HEK293 (cell line): ENCODE data around the gene EIF4E3.

ENCODE experiments used
- EGR2 ChIP-seq: fragments of 450-650 bp; formaldehyde crosslinking; IDR thresholded peaks from 2 replicates; pipeline ENCODE4 v1.5.1; 2016; ENCODE audit warnings: low read depth, missing biosample characterization, missing genetic modification characterization
- GFI1B ChIP-seq: fragments of 450-650 bp; formaldehyde crosslinking; IDR thresholded peaks from 2 replicates; pipeline ENCODE4 v1.5.1; 2016; ENCODE audit warnings: missing biosample characterization, missing genetic modification characterization
- GLI2 ChIP-seq: fragments of 450-650 bp; formaldehyde crosslinking; IDR thresholded peaks from 2 replicates; pipeline ENCODE4; 2017; ENCODE audit warnings: missing biosample characterization, missing genetic modification characterization, low read depth, borderline replicate concordance
- ZBTB8A ChIP-seq: fragments of 450-650 bp; formaldehyde crosslinking; IDR thresholded peaks from 2 replicates; pipeline ENCODE4 v1.5.1; 2016; ENCODE audit warnings: missing biosample characterization, missing genetic modification characterization
- ZFHX2 ChIP-seq: fragments of 450-650 bp; formaldehyde crosslinking; conservative IDR thresholded peaks from 2 replicates; pipeline ENCODE4 v1.5.1; 2016; ENCODE audit warnings: missing biosample characterization, missing genetic modification characterization
- ZNF132 ChIP-seq: fragments of 450-650 bp; formaldehyde crosslinking; IDR thresholded peaks from 2 replicates; pipeline ENCODE4 v1.5.1; 2017; ENCODE audit warnings: missing biosample characterization, missing genetic modification characterization, borderline replicate concordance
- ZNF19 ChIP-seq: fragments of 450-650 bp; formaldehyde crosslinking; IDR thresholded peaks from 2 replicates; pipeline ENCODE4; 2016; ENCODE audit warnings: missing biosample characterization, missing genetic modification characterization, low read depth
- ZNF2 ChIP-seq: fragments of 450-650 bp; formaldehyde crosslinking; IDR thresholded peaks from 2 replicates; pipeline ENCODE4 v1.5.1; 2016; ENCODE audit warnings: missing biosample characterization, missing genetic modification characterization
- ZNF24 ChIP-seq: fragments of 450-650 bp; formaldehyde crosslinking; IDR thresholded peaks from 2 replicates; pipeline ENCODE4 v1.5.1; 2016; ENCODE audit warnings: missing biosample characterization, missing genetic modification characterization
- ZNF335 ChIP-seq: fragments of 450-650 bp; formaldehyde crosslinking; conservative IDR thresholded peaks from 2 replicates; pipeline ENCODE4 v1.5.1; 2016; ENCODE audit warnings: missing biosample characterization, missing genetic modification characterization
- ZNF391 ChIP-seq: fragments of 450-650 bp; formaldehyde crosslinking; IDR thresholded peaks from 2 replicates; pipeline ENCODE4 v1.5.1; 2016; ENCODE audit warnings: low read depth, missing biosample characterization, missing genetic modification characterization, borderline replicate concordance
- ZNF514 ChIP-seq: fragments of 450-650 bp; formaldehyde crosslinking; IDR thresholded peaks from 2 replicates; pipeline ENCODE4 v1.5.1; 2016; ENCODE audit warnings: missing biosample characterization, missing genetic modification characterization
- ZNF558 ChIP-seq: fragments of 450-650 bp; formaldehyde crosslinking; IDR thresholded peaks from 2 replicates; pipeline ENCODE4 v1.5.1; 2016; ENCODE audit warnings: missing biosample characterization, missing genetic modification characterization
- ZNF621 ChIP-seq: fragments of 450-650 bp; formaldehyde crosslinking; IDR thresholded peaks from 2 replicates; pipeline ENCODE4 v1.5.1; 2017; ENCODE audit warnings: missing biosample characterization, missing genetic modification characterization
- ZNF624 ChIP-seq: fragments of 450-650 bp; formaldehyde crosslinking; IDR thresholded peaks from 2 replicates; pipeline ENCODE4 v1.5.1; 2017; ENCODE audit warnings: missing biosample characterization, missing genetic modification characterization
- ZNF664 ChIP-seq: fragments of 450-650 bp; formaldehyde crosslinking; IDR thresholded peaks from 2 replicates; pipeline ENCODE4 v1.5.1; 2016; ENCODE audit warnings: missing biosample characterization, missing genetic modification characterization
- ZNF776 ChIP-seq: fragments of 450-650 bp; formaldehyde crosslinking; IDR thresholded peaks from 2 replicates; pipeline ENCODE4 v1.5.0; 2017; ENCODE audit warnings: missing biosample characterization, missing genetic modification characterization, borderline replicate concordance
- ZSCAN30 ChIP-seq: fragments of 450-650 bp; IDR thresholded peaks from 2 replicates; pipeline ENCODE4 v1.5.1; 2018; ENCODE audit warnings: missing biosample characterization, mild to moderate bottlenecking, missing genetic modification characterization, moderate library complexity
- TF ChIP-seq, protein P1 (sequence below): fragments of 450-650 bp; formaldehyde crosslinking; IDR thresholded peaks from 2 replicates; pipeline ENCODE4 v1.5.1; 2016; ENCODE audit warnings: missing biosample characterization, missing genetic modification characterization
- TF ChIP-seq, protein P2 (sequence below): fragments of 450-650 bp; formaldehyde crosslinking; IDR thresholded peaks from 2 replicates; pipeline ENCODE4 v1.5.1; 2017; ENCODE audit warnings: missing biosample characterization, missing genetic modification characterization
- TF ChIP-seq, protein P3 (sequence below): fragments of 450-650 bp; formaldehyde crosslinking; IDR thresholded peaks from 2 replicates; pipeline ENCODE4 v1.5.1; 2016; ENCODE audit warnings: missing biosample characterization, missing genetic modification characterization
- TF ChIP-seq, protein P4 (sequence below): fragments of 450-650 bp; formaldehyde crosslinking; IDR thresholded peaks from 2 replicates; pipeline ENCODE4 v1.5.1; 2016; ENCODE audit warnings: missing biosample characterization, missing genetic modification characterization
- TF ChIP-seq, protein P5 (sequence below): fragments of 450-650 bp; formaldehyde crosslinking; IDR thresholded peaks from 2 replicates; pipeline ENCODE4 v1.5.1; 2016; ENCODE audit warnings: missing biosample characterization, missing genetic modification characterization
- TF ChIP-seq, protein P6 (sequence below): fragments of 450-650 bp; formaldehyde crosslinking; IDR thresholded peaks from 2 replicates; pipeline ENCODE4 v1.5.1; 2016; ENCODE audit warnings: missing biosample characterization, missing genetic modification characterization
- TF ChIP-seq, protein P7 (sequence below): fragments of 450-650 bp; IDR thresholded peaks from 2 replicates; pipeline ENCODE4 v1.5.1; 2018; ENCODE audit warnings: missing biosample characterization, mild to moderate bottlenecking, missing genetic modification characterization

Gene EIF4E3

DNA sequence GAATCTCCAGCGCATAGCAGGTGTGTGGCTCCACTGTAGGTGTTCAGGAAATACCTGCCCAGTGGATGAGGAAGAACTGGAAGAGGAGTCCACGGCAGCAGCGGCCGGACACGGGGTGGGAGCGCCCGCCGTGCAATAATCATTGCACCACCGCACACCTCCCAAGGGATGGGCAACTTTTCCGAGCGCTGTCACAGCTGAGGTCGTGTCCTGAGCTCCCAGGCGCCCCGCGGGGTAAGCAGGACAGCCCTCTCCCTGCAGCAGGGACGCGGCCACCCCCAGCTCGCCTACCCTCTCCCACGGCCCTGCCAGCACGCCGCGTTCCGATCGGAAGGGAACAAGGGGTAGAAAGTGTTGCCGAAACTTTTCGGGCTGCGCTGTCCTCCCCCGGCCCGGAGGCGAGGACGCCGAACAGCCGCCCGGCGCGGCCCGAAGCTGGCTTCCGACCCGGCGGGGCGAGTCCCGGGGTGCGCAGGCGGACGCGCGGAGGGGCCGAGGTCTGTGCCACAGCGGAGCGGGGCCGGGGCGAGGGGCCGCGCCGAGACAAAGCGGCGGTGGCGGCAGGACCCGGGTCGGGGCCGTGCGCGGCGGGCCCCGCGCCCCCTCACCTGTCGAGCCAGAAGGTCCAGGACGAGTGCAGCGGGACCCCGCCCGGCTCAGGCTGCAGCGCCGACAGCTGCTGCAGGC lies 475 bp downstream of the EIF4E3 start (continued):
- TF ChIP-seq GFI1B (tag by site-specific recombination) = no peak
- TF ChIP-seq ZNF335 (tag by site-specific recombination) = peak; percentile 91
- no peak for TF ChIP-seq ZNF391 (tag by site-specific recombination)
- TF ChIP-seq ZBTB8A (tag by site-specific recombination) = 0 out of 2 replicates have a peak, but pooled peaks have one; percentile 34
- no peak for TF ChIP-seq ZNF514
- TF ChIP-seq ZNF776 (tag by site-specific recombination) = no peak
- TF ChIP-seq EGR2 (tag by site-specific recombination) = peak; percentile 41; the same call in 1 of the 2 replicates
- TF ChIP-seq ZNF24 (tag by site-specific recombination) = no peak
- TF ChIP-seq, protein P1, sequence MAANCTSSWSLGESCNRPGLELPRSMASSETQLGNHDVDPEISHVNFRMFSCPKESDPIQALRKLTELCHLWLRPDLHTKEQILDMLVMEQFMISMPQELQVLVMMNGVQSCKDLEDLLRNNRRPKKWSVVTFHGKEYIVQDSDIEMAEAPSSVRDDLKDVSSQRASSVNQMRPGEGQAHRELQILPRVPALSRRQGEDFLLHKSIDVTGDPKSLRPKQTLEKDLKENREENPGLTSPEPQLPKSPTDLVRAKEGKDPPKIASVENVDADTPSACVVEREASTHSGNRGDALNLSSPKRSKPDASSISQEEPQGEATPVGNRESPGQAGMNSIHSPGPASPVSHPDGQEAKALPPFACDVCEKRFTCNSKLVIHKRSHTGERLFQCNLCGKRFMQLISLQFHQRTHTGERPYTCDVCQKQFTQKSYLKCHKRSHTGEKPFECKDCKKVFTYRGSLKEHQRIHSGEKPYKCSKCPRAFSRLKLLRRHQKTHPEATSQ (tag by site-specific recombination) = no peak
- no peak for TF ChIP-seq ZNF621 (tag by site-specific recombination)
- TF ChIP-seq ZNF132 (tag by site-specific recombination) = no peak
- TF ChIP-seq GLI2 = no peak
- TF ChIP-seq, protein P2, sequence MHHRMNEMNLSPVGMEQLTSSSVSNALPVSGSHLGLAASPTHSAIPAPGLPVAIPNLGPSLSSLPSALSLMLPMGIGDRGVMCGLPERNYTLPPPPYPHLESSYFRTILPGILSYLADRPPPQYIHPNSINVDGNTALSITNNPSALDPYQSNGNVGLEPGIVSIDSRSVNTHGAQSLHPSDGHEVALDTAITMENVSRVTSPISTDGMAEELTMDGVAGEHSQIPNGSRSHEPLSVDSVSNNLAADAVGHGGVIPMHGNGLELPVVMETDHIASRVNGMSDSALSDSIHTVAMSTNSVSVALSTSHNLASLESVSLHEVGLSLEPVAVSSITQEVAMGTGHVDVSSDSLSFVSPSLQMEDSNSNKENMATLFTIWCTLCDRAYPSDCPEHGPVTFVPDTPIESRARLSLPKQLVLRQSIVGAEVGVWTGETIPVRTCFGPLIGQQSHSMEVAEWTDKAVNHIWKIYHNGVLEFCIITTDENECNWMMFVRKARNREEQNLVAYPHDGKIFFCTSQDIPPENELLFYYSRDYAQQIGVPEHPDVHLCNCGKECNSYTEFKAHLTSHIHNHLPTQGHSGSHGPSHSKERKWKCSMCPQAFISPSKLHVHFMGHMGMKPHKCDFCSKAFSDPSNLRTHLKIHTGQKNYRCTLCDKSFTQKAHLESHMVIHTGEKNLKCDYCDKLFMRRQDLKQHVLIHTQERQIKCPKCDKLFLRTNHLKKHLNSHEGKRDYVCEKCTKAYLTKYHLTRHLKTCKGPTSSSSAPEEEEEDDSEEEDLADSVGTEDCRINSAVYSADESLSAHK (tag by site-specific recombination) = no peak
- TF ChIP-seq, protein P3, sequence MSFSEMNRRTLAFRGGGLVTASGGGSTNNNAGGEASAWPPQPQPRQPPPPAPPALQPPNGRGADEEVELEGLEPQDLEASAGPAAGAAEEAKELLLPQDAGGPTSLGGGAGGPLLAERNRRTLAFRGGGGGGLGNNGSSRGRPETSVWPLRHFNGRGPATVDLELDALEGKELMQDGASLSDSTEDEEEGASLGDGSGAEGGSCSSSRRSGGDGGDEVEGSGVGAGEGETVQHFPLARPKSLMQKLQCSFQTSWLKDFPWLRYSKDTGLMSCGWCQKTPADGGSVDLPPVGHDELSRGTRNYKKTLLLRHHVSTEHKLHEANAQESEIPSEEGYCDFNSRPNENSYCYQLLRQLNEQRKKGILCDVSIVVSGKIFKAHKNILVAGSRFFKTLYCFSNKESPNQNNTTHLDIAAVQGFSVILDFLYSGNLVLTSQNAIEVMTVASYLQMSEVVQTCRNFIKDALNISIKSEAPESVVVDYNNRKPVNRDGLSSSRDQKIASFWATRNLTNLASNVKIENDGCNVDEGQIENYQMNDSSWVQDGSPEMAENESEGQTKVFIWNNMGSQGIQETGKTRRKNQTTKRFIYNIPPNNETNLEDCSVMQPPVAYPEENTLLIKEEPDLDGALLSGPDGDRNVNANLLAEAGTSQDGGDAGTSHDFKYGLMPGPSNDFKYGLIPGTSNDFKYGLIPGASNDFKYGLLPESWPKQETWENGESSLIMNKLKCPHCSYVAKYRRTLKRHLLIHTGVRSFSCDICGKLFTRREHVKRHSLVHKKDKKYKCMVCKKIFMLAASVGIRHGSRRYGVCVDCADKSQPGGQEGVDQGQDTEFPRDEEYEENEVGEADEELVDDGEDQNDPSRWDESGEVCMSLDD (tag by site-specific recombination) = no peak
- no peak for TF ChIP-seq ZNF558 (tag by site-specific recombination)
- TF ChIP-seq ZFHX2 (tag by site-specific recombination) = peak; percentile 73
- no peak for TF ChIP-seq ZNF624
- TF ChIP-seq ZNF664 (tag by site-specific recombination) = no peak
- TF ChIP-seq, protein P4, sequence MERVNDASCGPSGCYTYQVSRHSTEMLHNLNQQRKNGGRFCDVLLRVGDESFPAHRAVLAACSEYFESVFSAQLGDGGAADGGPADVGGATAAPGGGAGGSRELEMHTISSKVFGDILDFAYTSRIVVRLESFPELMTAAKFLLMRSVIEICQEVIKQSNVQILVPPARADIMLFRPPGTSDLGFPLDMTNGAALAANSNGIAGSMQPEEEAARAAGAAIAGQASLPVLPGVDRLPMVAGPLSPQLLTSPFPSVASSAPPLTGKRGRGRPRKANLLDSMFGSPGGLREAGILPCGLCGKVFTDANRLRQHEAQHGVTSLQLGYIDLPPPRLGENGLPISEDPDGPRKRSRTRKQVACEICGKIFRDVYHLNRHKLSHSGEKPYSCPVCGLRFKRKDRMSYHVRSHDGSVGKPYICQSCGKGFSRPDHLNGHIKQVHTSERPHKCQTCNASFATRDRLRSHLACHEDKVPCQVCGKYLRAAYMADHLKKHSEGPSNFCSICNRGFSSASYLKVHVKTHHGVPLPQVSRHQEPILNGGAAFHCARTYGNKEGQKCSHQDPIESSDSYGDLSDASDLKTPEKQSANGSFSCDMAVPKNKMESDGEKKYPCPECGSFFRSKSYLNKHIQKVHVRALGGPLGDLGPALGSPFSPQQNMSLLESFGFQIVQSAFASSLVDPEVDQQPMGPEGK (tag by site-specific recombination) = peak; percentile 54; the same call in 1 of the 2 replicates
- no peak for TF ChIP-seq ZSCAN30 (tag by site-specific recombination)
- TF ChIP-seq, protein P5, sequence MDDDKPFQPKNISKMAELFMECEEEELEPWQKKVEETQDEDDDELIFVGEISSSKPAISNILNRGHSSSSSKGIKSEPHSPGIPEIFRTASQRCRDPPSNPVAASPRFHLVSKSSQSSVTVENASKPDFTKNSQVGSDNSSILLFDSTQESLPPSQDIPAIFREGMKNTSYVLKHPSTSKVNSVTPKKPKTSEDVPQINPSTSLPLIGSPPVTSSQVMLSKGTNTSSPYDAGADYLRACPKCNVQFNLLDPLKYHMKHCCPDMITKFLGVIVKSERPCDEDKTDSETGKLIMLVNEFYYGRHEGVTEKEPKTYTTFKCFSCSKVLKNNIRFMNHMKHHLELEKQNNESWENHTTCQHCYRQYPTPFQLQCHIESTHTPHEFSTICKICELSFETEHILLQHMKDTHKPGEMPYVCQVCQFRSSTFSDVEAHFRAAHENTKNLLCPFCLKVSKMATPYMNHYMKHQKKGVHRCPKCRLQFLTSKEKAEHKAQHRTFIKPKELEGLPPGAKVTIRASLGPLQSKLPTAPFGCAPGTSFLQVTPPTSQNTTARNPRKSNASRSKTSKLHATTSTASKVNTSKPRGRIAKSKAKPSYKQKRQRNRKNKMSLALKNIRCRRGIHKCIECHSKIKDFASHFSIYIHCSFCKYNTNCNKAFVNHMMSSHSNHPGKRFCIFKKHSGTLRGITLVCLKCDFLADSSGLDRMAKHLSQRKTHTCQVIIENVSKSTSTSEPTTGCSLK (tag by site-specific recombination) = no peak
- TF ChIP-seq ZNF19 (tag by site-specific recombination) = no peak
- no peak for TF ChIP-seq ZNF2 (tag by site-specific recombination)
- TF ChIP-seq, protein P6, sequence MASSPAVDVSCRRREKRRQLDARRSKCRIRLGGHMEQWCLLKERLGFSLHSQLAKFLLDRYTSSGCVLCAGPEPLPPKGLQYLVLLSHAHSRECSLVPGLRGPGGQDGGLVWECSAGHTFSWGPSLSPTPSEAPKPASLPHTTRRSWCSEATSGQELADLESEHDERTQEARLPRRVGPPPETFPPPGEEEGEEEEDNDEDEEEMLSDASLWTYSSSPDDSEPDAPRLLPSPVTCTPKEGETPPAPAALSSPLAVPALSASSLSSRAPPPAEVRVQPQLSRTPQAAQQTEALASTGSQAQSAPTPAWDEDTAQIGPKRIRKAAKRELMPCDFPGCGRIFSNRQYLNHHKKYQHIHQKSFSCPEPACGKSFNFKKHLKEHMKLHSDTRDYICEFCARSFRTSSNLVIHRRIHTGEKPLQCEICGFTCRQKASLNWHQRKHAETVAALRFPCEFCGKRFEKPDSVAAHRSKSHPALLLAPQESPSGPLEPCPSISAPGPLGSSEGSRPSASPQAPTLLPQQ (tag by site-specific recombination) = 0 out of 2 replicates have a peak, but pooled peaks have one; percentile 19
- TF ChIP-seq, protein P7, sequence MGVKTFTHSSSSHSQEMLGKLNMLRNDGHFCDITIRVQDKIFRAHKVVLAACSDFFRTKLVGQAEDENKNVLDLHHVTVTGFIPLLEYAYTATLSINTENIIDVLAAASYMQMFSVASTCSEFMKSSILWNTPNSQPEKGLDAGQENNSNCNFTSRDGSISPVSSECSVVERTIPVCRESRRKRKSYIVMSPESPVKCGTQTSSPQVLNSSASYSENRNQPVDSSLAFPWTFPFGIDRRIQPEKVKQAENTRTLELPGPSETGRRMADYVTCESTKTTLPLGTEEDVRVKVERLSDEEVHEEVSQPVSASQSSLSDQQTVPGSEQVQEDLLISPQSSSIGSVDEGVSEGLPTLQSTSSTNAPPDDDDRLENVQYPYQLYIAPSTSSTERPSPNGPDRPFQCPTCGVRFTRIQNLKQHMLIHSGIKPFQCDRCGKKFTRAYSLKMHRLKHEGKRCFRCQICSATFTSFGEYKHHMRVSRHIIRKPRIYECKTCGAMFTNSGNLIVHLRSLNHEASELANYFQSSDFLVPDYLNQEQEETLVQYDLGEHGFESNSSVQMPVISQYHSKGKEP (tag by site-specific recombination) = no peak
